GM23248 (cell line): ENCODE data around the gene KCNK6. TPM values are rescaled to one million over a fixed set of nuclear protein-coding genes. Genes with fewer than 3 reads are reported as not detected.
A peak's percentile ranks its signal among the peaks of the same experiment; 100 is the strongest.

Source experiments
- DNase-seq: peaks from one replicate; pipeline ENCODE4 v3.0.0-alpha.2; 2015
- H2AFZ ChIP-seq: fragments of 200-600 bp; sonication (generic); 2 replicates; pipeline ENCODE4 v1.6.1; 2016; ENCODE audit warnings: antibody characterized with exemption
- H3F3A ChIP-seq: fragments of 200-600 bp; sonication (generic); 2 replicates; pipeline ENCODE4 v1.6.1; 2016; ENCODE audit warnings: mild to moderate bottlenecking, antibody characterized with exemption, mixed run types; ENCODE audit not compliant: insufficient read depth
- H3K27ac ChIP-seq: fragments of 200-600 bp; sonication (generic); 2 replicates; pipeline ENCODE4 v1.5.1; 2016; ENCODE audit warnings: mild to moderate bottlenecking
- H3K27me3 ChIP-seq: fragments of 200-600 bp; sonication (generic); replicated peaks from 2 replicates; pipeline ENCODE4 v1.6.1; 2016; ENCODE audit warnings: mild to moderate bottlenecking; ENCODE audit not compliant: insufficient read depth
- H3K36me3 ChIP-seq: fragments of 200-600 bp; sonication (generic); 2 replicates; pipeline ENCODE4 v1.6.1; 2016; ENCODE audit warnings: low read depth, mild to moderate bottlenecking
- H3K4me1 ChIP-seq: fragments of 200-600 bp; sonication (generic); 2 replicates; pipeline ENCODE4 v1.6.1; 2016; ENCODE audit warnings: mild to moderate bottlenecking; ENCODE audit not compliant: insufficient read depth
- H3K4me2 ChIP-seq: fragments of 200-600 bp; sonication (generic); one replicate; pipeline ENCODE4 v1.6.1; 2016; ENCODE audit warnings: mild to moderate bottlenecking; ENCODE audit not compliant: unreplicated experiment
- H3K4me3 ChIP-seq: fragments of 200-600 bp; sonication (generic); 2 replicates; pipeline ENCODE4 v1.5.1; 2016; ENCODE audit warnings: mild to moderate bottlenecking
- H3K79me2 ChIP-seq: fragments of 200-600 bp; sonication (generic); 2 replicates; pipeline ENCODE4 v1.6.1; 2016; ENCODE audit warnings: mild to moderate bottlenecking; ENCODE audit not compliant: insufficient read depth
- H3K9ac ChIP-seq: fragments of 200-600 bp; sonication (generic); 2 replicates; pipeline ENCODE4 v1.6.1; 2016; ENCODE audit warnings: mild to moderate bottlenecking
- H3K9me2 ChIP-seq: fragments of 200-600 bp; sonication (generic); 2 replicates; pipeline ENCODE4 v1.6.1; 2016; ENCODE audit warnings: mixed run types, mild to moderate bottlenecking, moderate library complexity; ENCODE audit not compliant: insufficient read depth
- H3K9me3 ChIP-seq: fragments of 200-600 bp; sonication (generic); one replicate; pipeline ENCODE4 v1.6.1; 2017; ENCODE audit warnings: low read depth
- H4K20me1 ChIP-seq: fragments of 200-600 bp; sonication (generic); 2 replicates; pipeline ENCODE4 v1.6.0; 2016; ENCODE audit not compliant: insufficient read depth
- EZH2 ChIP-seq: fragments of 200-600 bp; sonication (generic); IDR thresholded peaks from 2 replicates; pipeline ENCODE4 v1.6.1; 2018; ENCODE audit warnings: antibody characterized with exemption, mild to moderate bottlenecking; ENCODE audit not compliant: insufficient read depth, poor library complexity, severe bottlenecking
- EZH2phosphoT487 ChIP-seq: fragments of 200-600 bp; sonication (generic); IDR thresholded peaks from 2 replicates; pipeline ENCODE4 v1.6.1; 2018; ENCODE audit warnings: antibody characterized with exemption, moderate library complexity, mild to moderate bottlenecking, low read depth; ENCODE audit not compliant: insufficient read depth
- WGBS, 2 experiments: methylation state at CpG; one replicate each; pipeline ENCODE4 v1.1.6; 2015 to 2017; ENCODE audit warnings: low lambda C conversion rate in 2 of 2, low coverage in 1 of 2; ENCODE audit errors: missing lambda C conversion rate in 2 of 2; 5-methylcytosine and 5-hydroxymethylcytosine counted together
- in situ Hi-C: fragments of 300-500 bp; cut with MboI; formaldehyde crosslinking; loops from 2 replicates; pipeline ENCODE4 v1.15.0; 2020
- polyA plus RNA-seq: library from polyadenylated mRNA; unstranded; fragments of >200 nt; fragmentation: Nextera tagmentation; extraction: Ambion mirVana; gene quantifications from 2 replicates; pipeline ENCODE4 v1.2.1, GENCODE V29; 2016
- total RNA-seq: library from RNA; depleted of rRNA; stranded (reverse); fragments of >200 nt; shearing (Covaris generic); gene quantifications from 2 replicates; pipeline ENCODE4 v1.2.3, GENCODE V29; 2014

KCNK6 gene
- total and polyA plus RNA-seq, 2 experiments from 2014 or later, result 12.1 to 15.5 TPM

DNA sequence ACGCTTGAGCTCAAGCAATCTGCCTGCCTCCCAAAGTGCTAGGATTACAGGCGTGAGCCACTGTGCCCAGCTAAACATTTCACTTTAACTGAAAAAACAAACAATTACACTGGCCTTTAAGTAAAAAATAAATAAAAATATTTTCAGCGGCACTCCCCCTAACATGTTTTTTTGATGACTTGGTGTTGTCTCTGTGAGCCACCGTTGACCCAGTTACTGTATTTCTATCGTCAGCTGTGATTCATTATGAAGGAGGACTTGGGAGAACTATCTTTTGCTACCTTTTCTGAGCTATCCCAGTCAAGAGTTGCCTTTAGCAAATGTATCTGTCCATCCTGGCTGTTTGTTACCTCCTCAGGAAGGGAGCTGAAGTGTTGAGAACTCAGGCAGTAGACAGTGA is 34.1 kb upstream of the KCNK6 start:
- H4K20me1 ChIP-seq, result no peaks in the 10 kb centered on the region
- no peaks in the 10 kb centered on the region for H3K9me2 ChIP-seq
- no peak for TF ChIP-seq EZH2phosphoT487
- TF ChIP-seq EZH2, result no peak
- 0 out of 2 replicates have a peak, but pooled peaks cover 6% of the 10 kb centered on the region for H3F3A ChIP-seq
- no peaks in the 10 kb centered on the region for H3K36me3 ChIP-seq
- peak overlapping the region; percentile 60 for H3K4me2 ChIP-seq
- H3K27ac ChIP-seq, result peak overlapping the region; percentile 63
- peak; percentile 87 for DNase-seq
- H2AFZ ChIP-seq, result peak overlapping the region; percentile 48
- peaks cover 24% of the 10 kb centered on the region for H3K4me1 ChIP-seq
- H3K9me3 ChIP-seq, result no peaks in the 10 kb centered on the region
- H3K4me3 ChIP-seq, result no peak overlapping the region
- H3K27me3 ChIP-seq, result no peaks in the 10 kb centered on the region
- in situ Hi-C loops, result no loop called here
- 0 out of 2 replicates have a peak overlapping the region, but pooled peaks have one; percentile 35 for H3K9ac ChIP-seq
- no peaks in the 10 kb centered on the region for H3K79me2 ChIP-seq
- WGBS, 2 experiments, result 21 to 31% methylated on average over 5 of the region's 5 CpGs

DNA sequence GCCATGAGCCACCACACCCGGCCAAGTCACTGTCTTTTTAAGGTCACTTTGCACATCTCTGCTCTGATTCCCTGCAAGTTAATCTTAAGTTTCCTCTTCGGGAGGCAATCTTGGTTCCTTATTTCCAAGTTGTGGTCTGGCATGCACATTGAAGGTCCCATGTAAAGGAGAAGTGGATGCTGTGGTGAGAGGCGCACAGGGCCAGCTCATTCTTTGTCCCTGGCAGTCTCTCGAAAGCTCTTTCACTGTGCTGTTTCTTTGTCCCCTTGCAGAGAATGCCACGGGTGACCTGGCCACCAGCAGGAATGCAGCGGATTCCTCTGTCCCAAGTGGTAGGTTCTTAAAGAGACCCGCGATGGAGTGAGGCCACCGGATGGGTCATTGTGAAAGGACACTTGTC is 32.0 kb upstream of the KCNK6 start:
- Histone ChIP-seq H4K20me1 (no peaks in the 10 kb centered on the region), H3K4me2 (no peak overlapping the region), H3K4me3 (no peak overlapping the region), H3K9me2 (no peaks in the 10 kb centered on the region), H3K9ac (no peak overlapping the region), H3K36me3 (no peaks in the 10 kb centered on the region), H3K4me1 (peaks cover 31% of the 10 kb centered on the region), H3K27me3 (no peaks in the 10 kb centered on the region), H3K27ac (no peak overlapping the region), H3K79me2 (no peaks in the 10 kb centered on the region), H3K9me3 (no peaks in the 10 kb centered on the region), H2AFZ (no peak overlapping the region), H3F3A (0 out of 2 replicates have a peak, but pooled peaks cover 6% of the 10 kb centered on the region)
- no peak for TF ChIP-seq EZH2phosphoT487
- WGBS, 2 experiments, result 89 to 93% methylated on average over 9 of the region's 9 CpGs
- in situ Hi-C loops, result no loop called here
- DNase-seq, result no peak

DNA sequence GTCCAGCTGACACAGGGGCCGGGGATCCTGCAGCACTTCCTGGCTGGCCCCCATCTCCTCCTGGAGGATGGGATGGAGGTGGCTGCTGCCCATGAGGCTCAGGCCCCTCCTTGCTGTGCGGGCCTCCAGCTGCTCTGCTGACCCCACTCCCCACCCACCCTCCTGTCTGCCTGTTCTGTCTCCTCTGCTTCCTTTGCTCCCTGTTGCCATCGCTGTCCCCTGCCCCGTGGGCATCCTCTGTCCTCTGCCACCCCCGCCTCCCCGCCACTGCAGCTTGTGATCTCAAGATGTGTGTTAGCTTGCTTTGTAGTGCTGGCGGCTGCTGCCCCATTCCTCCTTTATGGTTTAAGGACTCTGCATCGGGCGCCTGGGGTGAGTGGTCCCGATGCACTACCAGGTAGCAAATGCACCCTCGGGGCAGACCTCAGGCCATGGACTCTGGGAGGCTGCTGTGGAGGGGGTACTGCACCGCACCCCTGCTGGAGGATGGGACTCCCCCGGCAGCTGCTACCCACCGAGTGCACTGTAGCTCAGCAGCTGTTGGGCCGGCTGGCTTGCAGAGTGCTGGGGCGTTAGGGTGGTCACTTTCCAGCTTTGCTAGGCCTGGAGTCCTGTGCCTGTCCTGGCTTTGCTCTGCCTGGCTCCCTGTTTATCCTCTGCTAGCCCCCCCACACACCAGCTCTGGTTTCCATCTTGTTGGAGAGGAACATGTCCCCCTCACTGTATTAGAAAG is 31.4 kb upstream of the KCNK6 start:
- no peak for TF ChIP-seq EZH2phosphoT487
- TF ChIP-seq EZH2, result no peak
- H3K9ac ChIP-seq, result no peak overlapping the region
- H3K4me3 ChIP-seq, result no peak overlapping the region
- 0 out of 2 replicates have a peak, but pooled peaks cover 6% of the 10 kb centered on the region for H3F3A ChIP-seq
- H3K27me3 ChIP-seq, result no peaks in the 10 kb centered on the region
- in situ Hi-C loops, result no loop called here
- no peaks in the 10 kb centered on the region for H3K36me3 ChIP-seq
- no peaks in the 10 kb centered on the region for H4K20me1 ChIP-seq
- no peak for DNase-seq
- H3K27ac ChIP-seq, result no peak overlapping the region
- WGBS, 2 experiments, result 83% methylated on average over 16 of the region's 16 CpGs
- H3K9me3 ChIP-seq, result no peaks in the 10 kb centered on the region
- peaks cover 31% of the 10 kb centered on the region for H3K4me1 ChIP-seq
- H3K4me2 ChIP-seq, result no peak overlapping the region
- H2AFZ ChIP-seq, result no peak overlapping the region
- H3K9me2 ChIP-seq, result no peaks in the 10 kb centered on the region
- no peaks in the 10 kb centered on the region for H3K79me2 ChIP-seq

DNA sequence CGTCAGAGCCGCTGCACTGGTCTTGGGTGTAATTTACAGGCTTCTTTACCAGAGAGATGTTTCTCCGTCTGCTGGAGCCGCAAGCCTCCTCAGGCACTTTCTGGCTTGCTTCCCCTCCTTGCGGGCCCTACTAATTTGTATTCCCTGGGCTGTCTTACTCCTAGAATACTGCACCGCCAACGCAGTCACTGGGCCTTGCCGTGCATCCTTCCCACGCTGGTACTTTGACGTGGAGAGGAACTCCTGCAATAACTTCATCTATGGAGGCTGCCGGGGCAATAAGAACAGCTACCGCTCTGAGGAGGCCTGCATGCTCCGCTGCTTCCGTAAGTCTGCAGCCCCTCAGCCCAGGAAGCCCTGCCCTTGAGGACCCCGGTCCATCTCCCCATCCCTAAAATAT is 29.7 kb upstream of the KCNK6 start:
- Histone ChIP-seq H3K79me2 (no peaks in the 10 kb centered on the region), H3K9me3 (no peaks in the 10 kb centered on the region), H3K4me1 (peaks cover 30% of the 10 kb centered on the region), H3K36me3 (no peaks in the 10 kb centered on the region), H3K9me2 (no peaks in the 10 kb centered on the region), H4K20me1 (no peaks in the 10 kb centered on the region), H3K4me2 (peak overlapping the region; percentile 44), H3K27ac (peak overlapping the region; percentile 62), H2AFZ (no peak overlapping the region), H3K9ac (peak overlapping the region; percentile 57), H3K27me3 (no peaks in the 10 kb centered on the region), H3F3A (0 out of 2 replicates have a peak, but pooled peaks cover 6% of the 10 kb centered on the region), H3K4me3 (no peak overlapping the region)
- 96% methylated on average over 15 of the region's 15 CpGs for WGBS, 2 experiments
- in situ Hi-C loops, result no loop called here
- TF ChIP-seq EZH2, result no peak
- no peak for TF ChIP-seq EZH2phosphoT487
- no peak for DNase-seq
